OCI-LY3 (cell line): ENCODE data around the gene REG3G.

Experiments
- H2AFZ ChIP-seq: fragments of 200-600, 300-600 bp; shearing (Covaris generic); 2 replicates; pipeline ENCODE4 v1.6.0; 2014; ENCODE audit warnings: antibody characterized with exemption, low read depth, low read length
- H3K27ac ChIP-seq: fragments of 200-600, 300-600 bp; sonication (generic); 2 replicates; pipeline ENCODE4 v1.5.1; 2014; ENCODE audit warnings: mild to moderate bottlenecking, low read length, moderate library complexity, mixed read lengths
- H3K27me3 ChIP-seq: fragments of 200-600, 300-600 bp; sonication (generic); 2 replicates; pipeline ENCODE4 v1.6.1; 2014; ENCODE audit warnings: low read depth, low read length, mixed read lengths
- H3K36me3 ChIP-seq: fragments of 200-600, 300-600 bp; sonication (generic); replicated peaks from 2 replicates; pipeline ENCODE3; 2014; ENCODE audit warnings: low read depth, low read length, mixed read lengths
- H3K4me1 ChIP-seq: fragments of 300-600, 200-600 bp; sonication (generic); 2 replicates; pipeline ENCODE4 v1.6.1; 2014; ENCODE audit warnings: low read length, mixed read lengths
- H3K4me2 ChIP-seq: fragments of 200-600, 300-600 bp; sonication (generic); 2 replicates; pipeline ENCODE4 v1.6.1; 2014; ENCODE audit warnings: low read length, mixed read lengths
- H3K4me3 ChIP-seq: fragments of 300-600, 200-600 bp; sonication (generic); 2 replicates; pipeline ENCODE4 v1.5.1; 2014; ENCODE audit warnings: antibody characterized with exemption, mild to moderate bottlenecking, low read length, moderate library complexity
- H3K79me2 ChIP-seq: fragments of 300-600, 200-600 bp; shearing (Covaris generic); 2 replicates; pipeline ENCODE4 v1.6.1; 2014; ENCODE audit warnings: mild to moderate bottlenecking, low read length, mixed read lengths
- H3K9ac ChIP-seq: fragments of 300-600, 200-600 bp; shearing (Covaris generic); 2 replicates; pipeline ENCODE4 v1.6.0; 2014; ENCODE audit warnings: mild to moderate bottlenecking, low read length, moderate library complexity
- H3K9me3 ChIP-seq: fragments of 200-600, 300-600 bp; shearing (Covaris generic); 2 replicates; pipeline ENCODE4 v1.6.1; 2014; ENCODE audit warnings: low read length, mixed read lengths; ENCODE audit not compliant: insufficient read depth
- H4K20me1 ChIP-seq: fragments of 200-600, 300-600 bp; sonication (generic); 2 replicates; pipeline ENCODE4 v1.6.1; 2016; ENCODE audit warnings: low read length, mixed read lengths; ENCODE audit not compliant: insufficient read depth
- CTCF ChIP-seq: fragments of 200-600, 300-600 bp; sonication (generic); IDR thresholded peaks from 2 replicates; pipeline ENCODE4 v1.5.1; 2014; ENCODE audit warnings: antibody characterized with exemption, low read length, low read depth
- EZH2phosphoT487 ChIP-seq: fragments of 200-600 bp; shearing (Covaris generic); IDR thresholded peaks from 2 replicates; pipeline ENCODE4 v1.6.1; 2018; ENCODE audit warnings: antibody characterized with exemption, mixed run types, low read depth

Gene REG3G

GRCh38 chr2:79001285-79001684 is 24.2 kb upstream of the REG3G start:
- Histone ChIP-seq H4K20me1 (no peaks in the 10 kb centered on the region), H3K4me2 (no peak overlapping the region), H3K27me3 (no peaks in the 10 kb centered on the region), H2AFZ (no peak overlapping the region), H3K9ac (no peak overlapping the region), H3K79me2 (no peaks in the 10 kb centered on the region), H3K36me3 (no peaks in the 10 kb centered on the region), H3K9me3 (no peaks in the 10 kb centered on the region), H3K4me1 (no peaks in the 10 kb centered on the region), H3K27ac (no peak overlapping the region), H3K4me3 (no peak overlapping the region)
- no peak for TF ChIP-seq EZH2phosphoT487
- TF ChIP-seq CTCF = no peak

GRCh38 chr2:79004680-79005079 is 20.8 kb upstream of the REG3G start:
- Histone ChIP-seq H3K36me3 (no peaks in the 10 kb centered on the region), H3K4me3 (no peak overlapping the region)

GRCh38 chr2:79005216-79005615 is 20.3 kb upstream of the REG3G start:
- no peak for TF ChIP-seq CTCF
- TF ChIP-seq EZH2phosphoT487 = no peak
- Histone ChIP-seq H4K20me1 (no peaks in the 10 kb centered on the region), H3K4me2 (no peak overlapping the region), H2AFZ (no peak overlapping the region), H3K9ac (no peak overlapping the region), H3K27me3 (no peaks in the 10 kb centered on the region), H3K4me3 (no peak overlapping the region), H3K4me1 (no peaks in the 10 kb centered on the region), H3K36me3 (no peaks in the 10 kb centered on the region), H3K79me2 (no peaks in the 10 kb centered on the region), H3K27ac (no peak overlapping the region), H3K9me3 (no peaks in the 10 kb centered on the region)

More at GRCh38 chr2:79004680-79005079, 20.8 kb upstream of the REG3G start:
- Histone ChIP-seq H3K27me3 (no peaks in the 10 kb centered on the region), H3K9ac (no peak overlapping the region), H3K27ac (no peak overlapping the region), H2AFZ (no peak overlapping the region), H4K20me1 (no peaks in the 10 kb centered on the region), H3K4me1 (no peaks in the 10 kb centered on the region), H3K9me3 (no peaks in the 10 kb centered on the region), H3K4me2 (no peak overlapping the region), H3K79me2 (no peaks in the 10 kb centered on the region)
- no peak for TF ChIP-seq CTCF
- no peak for TF ChIP-seq EZH2phosphoT487

GRCh38 chr2:79009388-79009787 is 16.1 kb upstream of the REG3G start:
- no peaks in the 10 kb centered on the region for H3K27me3 ChIP-seq
- no peak for TF ChIP-seq CTCF
- H4K20me1 ChIP-seq = no peaks in the 10 kb centered on the region
- no peak overlapping the region for H3K4me3 ChIP-seq
- no peaks in the 10 kb centered on the region for H3K36me3 ChIP-seq
- no peaks in the 10 kb centered on the region for H3K79me2 ChIP-seq
- H3K9ac ChIP-seq = no peak overlapping the region
- no peaks in the 10 kb centered on the region for H3K4me1 ChIP-seq
- H3K4me2 ChIP-seq = no peak overlapping the region
- H3K27ac ChIP-seq = no peak overlapping the region
- H3K9me3 ChIP-seq = no peaks in the 10 kb centered on the region
- H2AFZ ChIP-seq = no peak overlapping the region
